Ovary (tissue), 3 donors: Measurements from ENCODE around the gene DAP.

Experiments used
- POLR2A ChIP-seq: fragments of 450-650 bp; IDR thresholded peaks from one replicate; pipeline ENCODE4 v1.6.1; 2017; ENCODE audit warnings: antibody characterized with exemption, mild to moderate bottlenecking, moderate library complexity
- TF ChIP-seq, protein P1 (sequence below), 3 donors: fragments of 450-650 bp in 2 of 3; fragments of 200-600 bp in 1 of 3; IDR thresholded peaks; one replicate each; pipeline versions ENCODE4 v1.5.1 to v1.8.0; 2016 to 2022; ENCODE audit warnings: antibody characterized with exemption in 3 of 3, mild to moderate bottlenecking in 1 of 3
- donor health status: DM: no; HTN: no; CAD: no.

DNA sequence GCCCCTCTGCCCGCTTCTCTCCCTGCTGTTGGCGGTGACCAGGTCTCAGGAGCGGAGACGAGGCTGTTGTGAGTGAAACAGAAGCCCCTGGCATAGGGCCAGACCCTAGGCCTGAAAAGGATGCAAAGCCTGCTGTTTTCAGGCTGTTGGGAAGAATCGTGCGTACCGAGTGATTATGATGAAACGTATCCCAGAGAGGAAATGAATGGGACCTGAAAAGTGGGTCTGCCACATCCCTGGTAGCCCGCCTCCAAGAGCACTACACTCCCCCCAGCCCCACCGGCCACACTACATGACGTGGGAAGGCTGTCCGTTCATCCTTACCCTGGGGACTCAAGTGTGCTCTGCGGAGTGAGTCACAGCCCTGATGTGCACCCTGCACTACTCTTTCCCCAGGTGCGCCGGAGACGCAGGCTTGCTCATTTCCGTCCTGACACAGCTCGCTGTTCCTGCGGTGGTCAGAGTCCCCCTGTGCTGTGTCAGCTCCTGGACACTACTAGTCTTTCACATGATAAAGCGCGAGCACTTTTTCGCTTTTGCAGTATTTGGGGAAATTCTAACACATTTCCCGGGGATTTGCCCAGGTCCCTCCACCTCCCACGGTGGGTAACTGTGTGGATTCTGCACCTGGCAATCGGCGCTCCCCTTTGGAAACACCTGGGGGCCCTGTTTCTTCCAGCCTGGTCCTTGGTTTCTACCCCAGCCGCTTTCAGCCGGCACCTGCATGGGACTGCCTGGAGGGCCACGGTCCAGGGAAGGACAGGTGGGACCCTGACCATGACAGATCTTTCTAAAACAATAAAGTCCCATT, 105.7 kb downstream of the DAP start:
- TF ChIP-seq POLR2A = no peak
- TF ChIP-seq, protein P1, sequence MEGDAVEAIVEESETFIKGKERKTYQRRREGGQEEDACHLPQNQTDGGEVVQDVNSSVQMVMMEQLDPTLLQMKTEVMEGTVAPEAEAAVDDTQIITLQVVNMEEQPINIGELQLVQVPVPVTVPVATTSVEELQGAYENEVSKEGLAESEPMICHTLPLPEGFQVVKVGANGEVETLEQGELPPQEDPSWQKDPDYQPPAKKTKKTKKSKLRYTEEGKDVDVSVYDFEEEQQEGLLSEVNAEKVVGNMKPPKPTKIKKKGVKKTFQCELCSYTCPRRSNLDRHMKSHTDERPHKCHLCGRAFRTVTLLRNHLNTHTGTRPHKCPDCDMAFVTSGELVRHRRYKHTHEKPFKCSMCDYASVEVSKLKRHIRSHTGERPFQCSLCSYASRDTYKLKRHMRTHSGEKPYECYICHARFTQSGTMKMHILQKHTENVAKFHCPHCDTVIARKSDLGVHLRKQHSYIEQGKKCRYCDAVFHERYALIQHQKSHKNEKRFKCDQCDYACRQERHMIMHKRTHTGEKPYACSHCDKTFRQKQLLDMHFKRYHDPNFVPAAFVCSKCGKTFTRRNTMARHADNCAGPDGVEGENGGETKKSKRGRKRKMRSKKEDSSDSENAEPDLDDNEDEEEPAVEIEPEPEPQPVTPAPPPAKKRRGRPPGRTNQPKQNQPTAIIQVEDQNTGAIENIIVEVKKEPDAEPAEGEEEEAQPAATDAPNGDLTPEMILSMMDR (IDR thresholded peaks at IDR 0.05) = no peak
